Measurements from ENCODE around the gene SNRNP70. TPM values are rescaled to one million over a fixed set of nuclear protein-coding genes. Genes with fewer than 3 reads are reported as not detected.

SNRNP70 gene
- total and polyA plus RNA-seq, 2 of the 13 experiments (the other 11 are each of a cell fraction or from before 2014, with no cell fraction given), result 150 to 210 TPM

- TF ChIP-seq, protein P1, sequence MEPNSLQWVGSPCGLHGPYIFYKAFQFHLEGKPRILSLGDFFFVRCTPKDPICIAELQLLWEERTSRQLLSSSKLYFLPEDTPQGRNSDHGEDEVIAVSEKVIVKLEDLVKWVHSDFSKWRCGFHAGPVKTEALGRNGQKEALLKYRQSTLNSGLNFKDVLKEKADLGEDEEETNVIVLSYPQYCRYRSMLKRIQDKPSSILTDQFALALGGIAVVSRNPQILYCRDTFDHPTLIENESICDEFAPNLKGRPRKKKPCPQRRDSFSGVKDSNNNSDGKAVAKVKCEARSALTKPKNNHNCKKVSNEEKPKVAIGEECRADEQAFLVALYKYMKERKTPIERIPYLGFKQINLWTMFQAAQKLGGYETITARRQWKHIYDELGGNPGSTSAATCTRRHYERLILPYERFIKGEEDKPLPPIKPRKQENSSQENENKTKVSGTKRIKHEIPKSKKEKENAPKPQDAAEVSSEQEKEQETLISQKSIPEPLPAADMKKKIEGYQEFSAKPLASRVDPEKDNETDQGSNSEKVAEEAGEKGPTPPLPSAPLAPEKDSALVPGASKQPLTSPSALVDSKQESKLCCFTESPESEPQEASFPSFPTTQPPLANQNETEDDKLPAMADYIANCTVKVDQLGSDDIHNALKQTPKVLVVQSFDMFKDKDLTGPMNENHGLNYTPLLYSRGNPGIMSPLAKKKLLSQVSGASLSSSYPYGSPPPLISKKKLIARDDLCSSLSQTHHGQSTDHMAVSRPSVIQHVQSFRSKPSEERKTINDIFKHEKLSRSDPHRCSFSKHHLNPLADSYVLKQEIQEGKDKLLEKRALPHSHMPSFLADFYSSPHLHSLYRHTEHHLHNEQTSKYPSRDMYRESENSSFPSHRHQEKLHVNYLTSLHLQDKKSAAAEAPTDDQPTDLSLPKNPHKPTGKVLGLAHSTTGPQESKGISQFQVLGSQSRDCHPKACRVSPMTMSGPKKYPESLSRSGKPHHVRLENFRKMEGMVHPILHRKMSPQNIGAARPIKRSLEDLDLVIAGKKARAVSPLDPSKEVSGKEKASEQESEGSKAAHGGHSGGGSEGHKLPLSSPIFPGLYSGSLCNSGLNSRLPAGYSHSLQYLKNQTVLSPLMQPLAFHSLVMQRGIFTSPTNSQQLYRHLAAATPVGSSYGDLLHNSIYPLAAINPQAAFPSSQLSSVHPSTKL (CRISPR knock-in tag; IDR thresholded peaks at IDR 0.05), result peak; percentile 40; the same call in 1 of the 2 replicates
- TF ChIP-seq ZBTB7A (CRISPR knock-in tag; IDR thresholded peaks at IDR 0.05), result peak; percentile 24; the same call in 1 of the 2 replicates
- peak; percentile 68 for TF ChIP-seq PHF21A (CRISPR knock-in tag; IDR thresholded peaks at IDR 0.05)
- no peak for TF ChIP-seq ZNF83 (CRISPR knock-in tag; IDR thresholded peaks at IDR 0.05; ENCODE audit: borderline replicate concordance)
- TF ChIP-seq ZBTB7B (CRISPR knock-in tag; IDR thresholded peaks at IDR 0.05), result 0 out of 2 replicates have a peak, but pooled peaks have one; percentile 32
- TF ChIP-seq HMGXB4 (CRISPR knock-in tag; IDR thresholded peaks at IDR 0.05; ENCODE audit: borderline replicate concordance in 1 of 2, low read depth in 1 of 2), result 0 out of 4 replicates have a peak, but pooled peaks of 1 of the 2 experiments have one; percentile 24
- peak; percentile 43; the same call in 1 of the 2 replicates for TF ChIP-seq ARID4A (CRISPR knock-in tag; IDR thresholded peaks at IDR 0.05; ENCODE audit: borderline replicate concordance)
- no peak for TF ChIP-seq TSC22D2 (CRISPR knock-in tag; IDR thresholded peaks at IDR 0.05; ENCODE audit: borderline replicate concordance)
- TF ChIP-seq ELF3 (CRISPR knock-in tag; IDR thresholded peaks at IDR 0.05), result 0 out of 2 replicates have a peak, but pooled peaks have one; percentile 26
- TF ChIP-seq ZNF687 (CRISPR knock-in tag; IDR thresholded peaks at IDR 0.05), result peak; percentile 76
- TF ChIP-seq ZSCAN25 (CRISPR knock-in tag; IDR thresholded peaks at IDR 0.05), result peak; percentile 38; the same call in 1 of the 2 replicates
- 0 out of 2 replicates have a peak, but pooled peaks have one; percentile 34 for TF ChIP-seq ZSCAN21 (CRISPR knock-in tag; IDR thresholded peaks at IDR 0.05; ENCODE audit: borderline replicate concordance)
Measured at GRCh38 chr19:49155005-49155819, 70.0 kb downstream of the SNRNP70 start, which contains the start of gene HRC (continued).
